Renal cortical epithelial cell (primary cell): Measurements from ENCODE around the gene CXCL16. TPM values are rescaled to one million over a fixed set of nuclear protein-coding genes. Genes with fewer than 3 reads are reported as not detected.
"Not testable (repeated sequence)": the region's sequence is repeated elsewhere in the genome, so short reads cannot be mapped to it uniquely, and the experiment has no call there.

ENCODE experiments used
- DNase-seq: peaks from one replicate; pipeline ENCODE4 v3.0.0-alpha.2; 2011; ENCODE audit warnings: low read depth
- total RNA-seq: library from RNA; depleted of rRNA; stranded (reverse); fragments of >200 nt; gene quantifications from 2 replicates; pipeline ENCODE4 v1.2.3, GENCODE V29; 2014

Gene CXCL16
- total RNA-seq, 1 donor from 2014 or later: 36.2 TPM

GRCh38 chr17:4721203-4722135 lies 18.3 kb downstream of the CXCL16 start:
- peak; percentile 42 for DNase-seq

DNA sequence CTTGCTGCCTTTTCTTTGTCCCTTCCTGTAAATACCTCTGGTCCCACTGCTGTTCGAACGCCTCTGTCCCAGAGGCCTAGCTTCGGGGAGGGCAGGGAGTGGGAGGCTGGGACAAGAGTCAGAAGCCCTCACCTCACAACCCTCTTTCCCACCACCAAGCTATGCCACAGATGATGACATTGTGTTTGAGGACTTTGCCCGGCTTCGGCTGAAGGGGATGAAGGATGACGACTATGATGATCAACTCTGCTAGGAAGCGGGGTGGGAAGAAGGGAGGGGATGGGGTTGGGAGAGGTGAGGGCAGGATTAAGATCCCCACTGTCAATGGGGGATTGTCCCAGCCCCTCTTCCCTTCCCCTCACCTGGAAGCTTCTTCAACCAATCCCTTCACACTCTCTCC lies 18.9 kb downstream of the CXCL16 start:
- no peak for DNase-seq

GRCh38 chr17:4719684-4720221 lies 20.0 kb downstream of the CXCL16 start:
- DNase-seq: peak; percentile 48

GRCh38 chr17:4719146-4719545 lies 20.6 kb downstream of the CXCL16 start:
- DNase-seq: no peak

DNA sequence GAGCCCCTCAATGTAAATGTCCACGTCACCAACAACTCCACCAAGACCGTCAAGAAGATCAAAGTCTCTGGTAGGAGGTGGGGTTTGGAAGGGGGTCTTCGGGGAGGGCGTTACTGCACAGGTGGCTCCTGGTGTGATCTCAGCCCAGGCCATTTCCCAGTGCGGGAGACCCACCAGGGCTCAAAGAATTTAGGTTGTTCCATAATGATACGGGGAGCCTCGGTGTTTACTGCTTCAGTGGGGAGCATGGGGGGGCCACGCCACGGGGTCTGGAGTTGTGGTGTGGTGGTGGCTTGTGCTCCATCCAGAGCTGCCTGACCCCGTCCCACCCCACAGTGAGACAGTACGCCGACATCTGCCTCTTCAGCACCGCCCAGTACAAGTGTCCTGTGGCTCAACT lies 21.5 kb downstream of the CXCL16 start:
- DNase-seq: no peak

DNA sequence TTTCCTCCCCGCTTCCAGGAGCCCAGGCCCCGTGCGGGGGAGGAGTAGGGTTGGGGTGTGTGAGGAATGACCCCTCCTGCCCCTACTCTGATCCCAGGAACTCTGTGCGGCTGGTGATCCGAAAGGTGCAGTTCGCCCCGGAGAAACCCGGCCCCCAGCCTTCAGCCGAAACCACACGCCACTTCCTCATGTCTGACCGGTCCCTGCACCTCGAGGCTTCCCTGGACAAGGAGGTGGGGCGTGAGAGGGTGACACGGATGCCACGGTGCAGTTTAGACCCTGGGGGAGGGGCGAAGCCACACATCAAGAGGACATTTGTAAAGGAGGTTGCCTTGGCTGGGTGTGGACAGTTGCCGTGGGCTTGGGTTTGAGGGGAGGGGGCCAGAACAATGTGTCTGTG lies 21.9 kb downstream of the CXCL16 start:
- no peak for DNase-seq

GRCh38 chr17:4716081-4716480 lies 23.6 kb downstream of the CXCL16 start:
- no peak for DNase-seq

DNA sequence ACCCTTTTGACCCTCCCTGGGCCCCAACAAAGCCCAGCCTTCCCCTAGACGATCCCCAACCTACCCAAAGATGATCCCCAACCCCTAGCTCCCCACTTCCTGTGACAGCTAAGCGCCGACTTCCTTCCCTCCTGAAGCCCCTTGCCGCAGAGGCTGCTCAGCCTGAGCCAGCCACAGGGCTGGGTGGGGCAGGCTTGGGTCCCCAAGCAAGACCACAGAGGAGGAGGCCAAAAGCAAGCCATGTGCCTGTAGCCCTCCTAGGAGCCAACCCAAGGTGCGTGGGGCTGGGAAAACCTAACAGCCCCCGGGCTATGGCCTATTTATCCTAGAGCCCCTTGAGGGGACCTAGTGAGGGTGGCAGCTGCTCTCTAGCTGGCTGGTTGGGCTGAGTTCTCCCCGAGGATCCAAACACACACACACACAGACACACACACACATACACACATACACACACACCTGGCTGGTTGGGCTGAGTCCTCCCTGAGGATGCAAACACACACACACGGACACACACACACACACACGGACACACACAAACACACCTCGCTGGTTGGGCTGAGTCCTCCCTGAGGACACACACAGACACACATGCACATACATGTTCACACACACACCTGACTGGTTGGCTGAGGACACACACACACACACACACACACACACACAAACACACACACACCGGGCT lies 24.5 kb downstream of the CXCL16 start:
- no peak for DNase-seq

- not testable (repeated sequence) for DNase-seq
Measured at GRCh38 chr17:4714340-4715062, 25.2 kb downstream of the CXCL16 start.

- no peak for DNase-seq
Measured at GRCh38 chr17:4712526-4712925, 27.2 kb downstream of the CXCL16 start.

GRCh38 chr17:4711661-4712181 lies 28.0 kb downstream of the CXCL16 start:
- no peak for DNase-seq

GRCh38 chr17:4710693-4711634 lies 28.8 kb downstream of the CXCL16 start:
- no peak for DNase-seq

GRCh38 chr17:4709794-4710692 lies 29.7 kb downstream of the CXCL16 start, which contains the start of gene ARRB2:
Gene ARRB2, plus strand, starts transcription at chr17:4710632. Its CDS starts 90 bp downstream, at chr17:4710722.
- DNase-seq: peak; percentile 91

DNA sequence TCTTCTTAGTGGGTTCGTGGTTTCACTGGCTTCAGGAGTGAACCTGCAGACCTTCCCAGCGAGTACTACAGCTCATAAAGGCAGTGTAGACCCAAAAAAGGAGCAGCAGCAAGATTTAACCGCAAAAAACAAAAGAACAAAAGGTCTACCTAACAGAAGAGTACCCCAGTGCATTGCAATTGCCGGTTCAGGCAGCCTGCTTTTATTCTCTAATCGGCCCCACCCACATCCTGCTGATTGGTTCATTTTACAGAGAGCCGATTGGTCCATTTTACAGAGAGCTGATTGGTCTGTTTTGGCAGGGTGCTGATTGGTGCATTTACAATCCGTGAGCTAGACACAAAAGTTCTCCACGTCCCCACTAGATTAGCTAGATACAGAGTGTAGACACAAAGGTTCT lies 31.3 kb downstream of the CXCL16 start:
- DNase-seq: no peak

DNA sequence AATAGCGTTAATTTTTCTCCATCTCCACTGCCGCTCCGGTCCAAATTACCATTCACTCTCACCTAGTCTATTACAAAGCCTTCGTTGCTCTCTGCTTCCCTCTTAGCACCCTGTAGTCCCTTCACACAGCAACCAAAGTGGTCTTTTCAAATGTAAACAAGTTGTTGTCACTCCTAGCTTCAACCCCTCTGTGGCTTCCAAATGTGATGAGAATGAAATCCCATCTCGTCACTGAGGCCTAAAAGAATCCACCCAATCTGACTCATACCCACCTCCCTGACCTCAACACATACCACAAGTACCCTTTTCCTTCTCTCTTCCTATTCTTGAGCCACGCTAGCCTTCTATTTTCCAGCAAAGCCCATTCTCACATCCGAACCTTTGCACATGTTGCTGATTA lies 33.6 kb downstream of the CXCL16 start:
- DNase-seq: peak; percentile 59

GRCh38 chr17:4704991-4705390 lies 34.7 kb downstream of the CXCL16 start:
- no peak for DNase-seq

DNA sequence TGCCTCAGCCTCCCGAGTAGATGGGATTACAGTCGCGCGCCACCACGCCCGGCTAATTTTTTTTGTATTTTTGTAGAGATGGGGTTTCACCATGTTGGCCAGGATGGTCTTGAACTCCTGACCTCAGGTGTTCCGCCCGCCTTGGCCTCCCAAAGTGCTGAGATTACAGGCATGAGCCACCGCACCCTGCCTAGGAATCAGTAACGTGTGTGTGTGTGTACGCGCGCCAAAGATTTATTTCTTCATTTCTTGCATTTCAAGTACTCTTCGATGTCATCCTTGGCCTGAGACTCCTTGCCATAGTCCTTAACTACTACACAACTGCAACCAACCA lies 35.2 kb downstream of the CXCL16 start:
- DNase-seq: not testable (repeated sequence)

- no peak for DNase-seq
Measured at GRCh38 chr17:4703330-4703691, 36.4 kb downstream of the CXCL16 start.

GRCh38 chr17:4701116-4701515 lies 38.6 kb downstream of the CXCL16 start:
- no peak for DNase-seq
